Fibroblast of peridontal ligament (primary cell): ENCODE measurements around the gene PABPN1L.
"Not testable (repeated sequence)": the region's sequence is repeated elsewhere in the genome, so short reads cannot be mapped to it uniquely, and the experiment has no call there.

ENCODE experiments used
- DNase-seq: peaks from one replicate; pipeline ENCODE4 v3.0.0-alpha.2; 2010; ENCODE audit errors: extremely low read depth

The PABPN1L gene

GRCh38 chr16:88830783-88831182 is 35.7 kb downstream of the PABPN1L start:
- DNase-seq, result no peak

- no peak for DNase-seq
These were observed 36.2 kb downstream of the PABPN1L start for GRCh38 chr16:88830258-88830657.

GRCh38 chr16:88828711-88829110 is 37.7 kb downstream of the PABPN1L start:
- DNase-seq, result no peak

GRCh38 chr16:88827727-88828126 is 38.7 kb downstream of the PABPN1L start:
- DNase-seq, result no peak

- no peak for DNase-seq
These were observed 40.2 kb downstream of the PABPN1L start for GRCh38 chr16:88826070-88826840.

GRCh38 chr16:88825146-88825545 is 41.3 kb downstream of the PABPN1L start:
- no peak for DNase-seq

- no peak for DNase-seq
These were observed 42.0 kb downstream of the PABPN1L start for GRCh38 chr16:88824256-88825077.

GRCh38 chr16:88823646-88824045 is 42.8 kb downstream of the PABPN1L start:
- DNase-seq, result not testable (repeated sequence)

GRCh38 chr16:88822281-88823040 is 44.0 kb downstream of the PABPN1L start:
- no peak for DNase-seq

GRCh38 chr16:88821168-88821850 is 45.2 kb downstream of the PABPN1L start:
- DNase-seq, result no peak

- no peak for DNase-seq
These were observed 46.0 kb downstream of the PABPN1L start for GRCh38 chr16:88820385-88821025.

GRCh38 chr16:88819126-88819525 is 47.3 kb downstream of the PABPN1L start:
- no peak for DNase-seq

- no peak for DNase-seq
These were observed 47.9 kb downstream of the PABPN1L start for GRCh38 chr16:88818575-88818874.

GRCh38 chr16:88817785-88818574 is 48.5 kb downstream of the PABPN1L start:
- DNase-seq, result peak; percentile 43

- DNase-seq, result no peak
These were observed 49.5 kb downstream of the PABPN1L start for GRCh38 chr16:88816736-88817535.

GRCh38 chr16:88815901-88816589 is 50.4 kb downstream of the PABPN1L start:
- DNase-seq, result no peak

- no peak for DNase-seq
These were observed 51.2 kb downstream of the PABPN1L start for GRCh38 chr16:88815227-88815626.

- no peak for DNase-seq
These were observed 52.3 kb downstream of the PABPN1L start for GRCh38 chr16:88814144-88814502.
